Measurements from ENCODE around the gene ADAMTS10. TPM values are rescaled to one million over a fixed set of nuclear protein-coding genes. Genes with fewer than 3 reads are reported as not detected.
"Not testable (repeated sequence)": the region's sequence is repeated elsewhere in the genome, so short reads cannot be mapped to it uniquely, and the experiment has no call there.

Gene ADAMTS10
- total and polyA plus RNA-seq, 10 of the 15 experiments (the other 5 are each of a cell fraction or from before 2014, with no cell fraction given), result 0.01 to 2.5 (median 0.42) TPM; not detected in 3

GRCh38 chr19:8575467-8575997 is 35.0 kb downstream of the ADAMTS10 start:
- SMC1A ChIA-PET (ENCODE audit: uncharacterized antibody, unreplicated experiment), result interaction anchor here (1.2 kb wide), 1 partner anchor 129 kb away, joined by 5 read pairs; no protein-coding TSS in a partner anchor
- Histone ChIP-seq H2AFZ (ENCODE audit: control insufficient read depth, low read depth, low read length) (no peak overlapping the region), H3K27ac (ENCODE audit: control insufficient read depth, insufficient read depth) (no peak overlapping the region), H3K9me3 (replicated peaks; ENCODE audit: control insufficient read depth, insufficient read depth, low read length) (no peaks in the 10 kb centered on the region; the same call in 2 of the 3 replicates), H3K4me1 (ENCODE audit: control insufficient read depth, insufficient read depth, low read length) (peaks cover 17% of the 10 kb centered on the region), H3K36me3 (ENCODE audit: control insufficient read depth in 2 of 2, insufficient read depth in 2 of 2, low read length in 1 of 2) (no peaks in the 10 kb centered on the region), H3K4me3 (peak overlapping the region; percentile 60; the same call in 1 of the 2 replicates), H3K27me3 (replicated peaks in 1 of 2; ENCODE audit: control insufficient read depth in 2 of 2, insufficient read depth in 2 of 2, low read length in 1 of 2) (peaks cover 0 to 5% of the 10 kb centered on the region in 2 experiments; a peak in 1 of 4 replicates), H4K20me1 (ENCODE audit: control insufficient read depth, insufficient read depth) (no peaks in the 10 kb centered on the region), H3K4me2 (ENCODE audit: control insufficient read depth, insufficient read depth) (peak overlapping the region; percentile 88; the same call in 1 of the 2 replicates), H3K9ac (ENCODE audit: control insufficient read depth, insufficient read depth, low read length) (peak overlapping the region; percentile 39), H3K79me2 (ENCODE audit: control insufficient read depth, insufficient read depth, low read length) (no peaks in the 10 kb centered on the region)
- ATAC-seq, result no peak
- POLR2A ChIA-PET, result interaction anchor here (2.9 kb wide), 1 partner anchor 62 kb away, joined by 7 read pairs; the partner anchor contains the start of gene ZNF414
- peak; percentile 48; the same call in 1 of the 2 replicates for TF ChIP-seq PKNOX1 (IDR thresholded peaks at IDR 0.05)
- TF ChIP-seq, protein P1, sequence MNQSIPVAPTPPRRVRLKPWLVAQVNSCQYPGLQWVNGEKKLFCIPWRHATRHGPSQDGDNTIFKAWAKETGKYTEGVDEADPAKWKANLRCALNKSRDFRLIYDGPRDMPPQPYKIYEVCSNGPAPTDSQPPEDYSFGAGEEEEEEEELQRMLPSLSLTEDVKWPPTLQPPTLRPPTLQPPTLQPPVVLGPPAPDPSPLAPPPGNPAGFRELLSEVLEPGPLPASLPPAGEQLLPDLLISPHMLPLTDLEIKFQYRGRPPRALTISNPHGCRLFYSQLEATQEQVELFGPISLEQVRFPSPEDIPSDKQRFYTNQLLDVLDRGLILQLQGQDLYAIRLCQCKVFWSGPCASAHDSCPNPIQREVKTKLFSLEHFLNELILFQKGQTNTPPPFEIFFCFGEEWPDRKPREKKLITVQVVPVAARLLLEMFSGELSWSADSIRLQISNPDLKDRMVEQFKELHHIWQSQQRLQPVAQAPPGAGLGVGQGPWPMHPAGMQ (IDR thresholded peaks at IDR 0.05; ENCODE audit: borderline replicate concordance), result no peak
- 46% methylated on average over 10 of the region's 10 CpGs for WGBS (ENCODE audit: insufficient coverage, insufficient replicate concordance, low lambda C conversion rate, missing lambda C conversion rate)
- RAD21 ChIA-PET (ENCODE audit: unreplicated experiment), result no interaction called here
- DNase-seq (ENCODE audit: low read depth, low spot score), result no peak
- in situ Hi-C loops (cut with MboI) (loop anchor here (5.0 kb wide), 1 partner anchor 158 kb away; no protein-coding TSS in a partner anchor), intact Hi-C loops (cut with micrococcal nuclease; ENCODE audit: unreplicated experiment) (loop anchor here (5.0 kb wide), 1 partner anchor 163 kb away; the partner anchor contains the start of gene MARCHF2)
- CTCF ChIA-PET, result interaction anchor here (7.3 kb wide), 1 partner anchor 162 kb away, joined by 73 read pairs; the partner anchor contains the start of gene MARCHF2
- FAIRE-seq, result no peak
- no TSS peak for BruUV-seq (replicated peaks)

DNA sequence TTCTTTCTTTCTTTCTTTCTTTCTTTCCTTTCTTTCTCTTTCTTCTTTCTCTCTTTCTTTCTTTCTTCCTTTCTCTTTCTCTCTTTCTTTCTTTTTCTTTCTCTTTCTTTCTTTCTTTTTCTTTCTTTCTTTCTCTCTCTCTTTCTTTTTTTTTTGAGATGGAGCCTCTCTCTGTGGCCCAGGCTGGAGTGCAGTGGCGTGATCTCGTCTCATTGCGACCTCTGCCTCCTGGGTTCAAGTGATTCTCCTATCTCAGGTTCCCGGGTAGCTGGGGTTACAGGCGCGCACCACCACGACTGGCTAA is 35.9 kb downstream of the ADAMTS10 start:
- H3K36me3 ChIP-seq (ENCODE audit: control insufficient read depth in 2 of 2, insufficient read depth in 2 of 2, low read length in 1 of 2); FAIRE-seq; SMC1A ChIA-PET (ENCODE audit: uncharacterized antibody, unreplicated experiment); H3K4me3 ChIP-seq; H2AFZ ChIP-seq (ENCODE audit: control insufficient read depth, low read depth, low read length); ATAC-seq; DNase-seq (ENCODE audit: low read depth, low spot score); intact Hi-C loops (cut with micrococcal nuclease; ENCODE audit: unreplicated experiment); H3K27me3 ChIP-seq (replicated peaks in 1 of 2; ENCODE audit: control insufficient read depth in 2 of 2, insufficient read depth in 2 of 2, low read length in 1 of 2); H3K9ac ChIP-seq (ENCODE audit: control insufficient read depth, insufficient read depth, low read length); in situ Hi-C loops (cut with MboI); POLR2A ChIA-PET; H3K79me2 ChIP-seq (ENCODE audit: control insufficient read depth, insufficient read depth, low read length); BruUV-seq (replicated peaks); H4K20me1 ChIP-seq (ENCODE audit: control insufficient read depth, insufficient read depth); H3K4me2 ChIP-seq (ENCODE audit: control insufficient read depth, insufficient read depth); RAD21 ChIA-PET (ENCODE audit: unreplicated experiment); H3K27ac ChIP-seq (ENCODE audit: control insufficient read depth, insufficient read depth); H3K9me3 ChIP-seq (replicated peaks; ENCODE audit: control insufficient read depth, insufficient read depth, low read length): not testable (repeated sequence)
- CTCF ChIA-PET, result interaction anchor here (1.1 kb wide), 1 partner anchor 115 kb away, joined by 4 read pairs; no protein-coding TSS in a partner anchor
- peaks cover 21% of the 10 kb centered on the region for H3K4me1 ChIP-seq (ENCODE audit: control insufficient read depth, insufficient read depth, low read length)
- 60% methylated on average over 7 of the region's 7 CpGs for WGBS (ENCODE audit: insufficient coverage, insufficient replicate concordance, low lambda C conversion rate, missing lambda C conversion rate)
